Spleen (tissue), 7 donors: ENCODE measurements around the gene SLC34A1.

Source experiments
- CTCF ChIP-seq, 11 experiments: fragments of 200-600 bp in 7 of 11; fragments of 450-650 bp in 4 of 11; sonication (generic) in 4 of 11; IDR thresholded peaks in 8 of 11; conservative IDR thresholded peaks in 3 of 11; 1 replicate in 7 of 11; 2 replicates in 4 of 11; pipeline versions ENCODE4 v1.4.0 to v1.8.0; 2016 to 2021; ENCODE audit warnings: antibody characterized with exemption in 11 of 11, inconsistent platforms in 4 of 11, mild to moderate bottlenecking in 1 of 11
- POLR2AphosphoS5 ChIP-seq, 3 donors: sonication (generic); formaldehyde crosslinking; IDR thresholded peaks; one replicate each; pipeline ENCODE4 v1.5.1; 2017; ENCODE audit warnings: antibody characterized with exemption in 3 of 3
- donor health status: DM: no; HTN: no; CAD: no; lungs with moderate emphysema.
- donor health status: DM: no; HTN: no; CAD: no.
- donor health status: DM: no; HTN: no; CAD: no.

- TF ChIP-seq CTCF (IDR thresholded peaks at IDR 0.05 in 8 of 11, conservative IDR thresholded peaks at IDR 0.05 in 3 of 11): no peak
- no peak for TF ChIP-seq POLR2AphosphoS5 (IDR thresholded peaks at IDR 0.05)
These were observed 10.0 kb upstream of the SLC34A1 start for GRCh38 chr5:177374211-177374610.
